MM.1S (cell line): ENCODE measurements around the gene SLIT1.

Experiments
- DNase-seq: peaks from one replicate; pipeline ENCODE4 v3.0.0-alpha.2; 2015
- H2AFZ ChIP-seq: fragments of 300-600 bp; sonication (generic); 2 replicates; pipeline ENCODE4 v1.6.0; 2016; ENCODE audit warnings: antibody characterized with exemption, low read length
- H3F3A ChIP-seq: fragments of 300-600 bp; sonication (generic); 2 replicates; pipeline ENCODE4 v1.6.1; 2016; ENCODE audit warnings: mild to moderate bottlenecking, antibody characterized with exemption, low read length, moderate library complexity, mixed read lengths; ENCODE audit not compliant: insufficient read depth
- H3K27ac ChIP-seq: fragments of 300-600 bp; sonication (generic); 2 replicates; pipeline ENCODE4 v1.5.1; 2016; ENCODE audit warnings: mild to moderate bottlenecking, low read length
- H3K27me3 ChIP-seq: fragments of 300-600 bp; sonication (generic); replicated peaks from 2 replicates; pipeline ENCODE4 v1.6.0; 2016; ENCODE audit warnings: low read length; ENCODE audit not compliant: insufficient read depth
- H3K36me3 ChIP-seq: fragments of 300-600 bp; sonication (generic); replicated peaks from 2 replicates; pipeline ENCODE4 v1.6.1; 2016; ENCODE audit warnings: mild to moderate bottlenecking, low read length, mixed read lengths; ENCODE audit not compliant: insufficient read depth
- H3K4me1 ChIP-seq: fragments of 300-600 bp; sonication (generic); 2 replicates; pipeline ENCODE4 v1.6.1; 2016; ENCODE audit warnings: low read length, mixed read lengths
- H3K4me2 ChIP-seq: fragments of 300-600 bp; sonication (generic); 2 replicates; pipeline ENCODE4 v1.6.0; 2016; ENCODE audit warnings: low read depth, low read length
- H3K4me3 ChIP-seq: fragments of 300-600 bp; sonication (generic); 2 replicates; pipeline ENCODE4 v1.5.1; 2016; ENCODE audit warnings: low read length, mixed read lengths
- H3K79me2 ChIP-seq: fragments of 300-600 bp; sonication (generic); 2 replicates; pipeline ENCODE4 v1.6.1; 2016; ENCODE audit warnings: mixed run types, low read length, mixed read lengths
- H3K9ac ChIP-seq: fragments of 300-600 bp; sonication (generic); 2 replicates; pipeline ENCODE4 v1.6.1; 2016; ENCODE audit warnings: low read length, mixed read lengths
- H3K9me2 ChIP-seq: fragments of 300-600 bp; sonication (generic); replicated peaks from 2 replicates; pipeline ENCODE4 v1.6.1; 2016; ENCODE audit warnings: mild to moderate bottlenecking, low read length, mixed read lengths; ENCODE audit not compliant: insufficient read depth
- H3K9me3 ChIP-seq: fragments of 300-600 bp; sonication (generic); replicated peaks from 2 replicates; pipeline ENCODE4 v1.6.1; 2016; ENCODE audit warnings: mild to moderate bottlenecking, low read length, mixed read lengths; ENCODE audit not compliant: insufficient read depth
- H4K20me1 ChIP-seq: fragments of 300-600 bp; sonication (generic); 2 replicates; pipeline ENCODE4 v1.6.1; 2016; ENCODE audit warnings: mild to moderate bottlenecking, low read length, moderate library complexity, mixed read lengths; ENCODE audit not compliant: insufficient read depth
- EZH2 ChIP-seq: fragments of 300-600 bp; sonication (generic); optimal IDR thresholded peaks from 2 replicates; pipeline ENCODE3; 2017; ENCODE audit warnings: low read depth, mild to moderate bottlenecking, antibody characterized with exemption, low read length, mixed read lengths
- EZH2phosphoT487 ChIP-seq: fragments of 300-600 bp; sonication (generic); IDR thresholded peaks from 2 replicates; pipeline ENCODE4 v1.6.1; 2018; ENCODE audit warnings: antibody characterized with exemption, low read length
- TF ChIP-seq, protein P1 (sequence below): fragments of 300-600 bp; sonication (generic); IDR thresholded peaks from 2 replicates; pipeline ENCODE4 v1.5.1; 2016; ENCODE audit warnings: antibody characterized with exemption, low read length, mixed read lengths

Gene SLIT1

DNA sequence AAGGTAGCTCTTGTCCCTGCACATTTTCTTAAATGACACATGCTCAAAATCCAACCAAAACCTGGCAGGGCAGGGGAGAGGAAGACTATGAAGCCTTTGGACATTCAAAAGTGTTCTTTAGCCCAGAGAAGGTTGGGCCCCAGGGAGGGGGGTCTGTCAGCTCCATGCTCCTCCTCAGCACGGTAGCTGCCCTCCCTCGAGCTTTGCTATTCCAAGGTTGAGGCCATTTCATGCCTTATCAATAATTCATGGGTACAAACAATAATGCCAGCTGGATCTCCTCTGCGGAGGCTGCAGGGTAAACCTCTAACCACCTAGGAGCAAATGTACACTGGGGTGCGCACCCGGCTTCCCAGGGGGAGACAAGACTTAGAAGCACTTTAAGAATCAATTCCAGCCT, 61.5 kb downstream of the SLIT1 start:
- no peak for DNase-seq
- H3K4me2 ChIP-seq: no peak overlapping the region
- H3F3A ChIP-seq: no peaks in the 10 kb centered on the region
- no peaks in the 10 kb centered on the region for H4K20me1 ChIP-seq
- TF ChIP-seq, protein P1, sequence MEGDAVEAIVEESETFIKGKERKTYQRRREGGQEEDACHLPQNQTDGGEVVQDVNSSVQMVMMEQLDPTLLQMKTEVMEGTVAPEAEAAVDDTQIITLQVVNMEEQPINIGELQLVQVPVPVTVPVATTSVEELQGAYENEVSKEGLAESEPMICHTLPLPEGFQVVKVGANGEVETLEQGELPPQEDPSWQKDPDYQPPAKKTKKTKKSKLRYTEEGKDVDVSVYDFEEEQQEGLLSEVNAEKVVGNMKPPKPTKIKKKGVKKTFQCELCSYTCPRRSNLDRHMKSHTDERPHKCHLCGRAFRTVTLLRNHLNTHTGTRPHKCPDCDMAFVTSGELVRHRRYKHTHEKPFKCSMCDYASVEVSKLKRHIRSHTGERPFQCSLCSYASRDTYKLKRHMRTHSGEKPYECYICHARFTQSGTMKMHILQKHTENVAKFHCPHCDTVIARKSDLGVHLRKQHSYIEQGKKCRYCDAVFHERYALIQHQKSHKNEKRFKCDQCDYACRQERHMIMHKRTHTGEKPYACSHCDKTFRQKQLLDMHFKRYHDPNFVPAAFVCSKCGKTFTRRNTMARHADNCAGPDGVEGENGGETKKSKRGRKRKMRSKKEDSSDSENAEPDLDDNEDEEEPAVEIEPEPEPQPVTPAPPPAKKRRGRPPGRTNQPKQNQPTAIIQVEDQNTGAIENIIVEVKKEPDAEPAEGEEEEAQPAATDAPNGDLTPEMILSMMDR: no peak
- no peak for TF ChIP-seq EZH2phosphoT487
- no peak for TF ChIP-seq EZH2
- H3K36me3 ChIP-seq: no peaks in the 10 kb centered on the region
- no peak overlapping the region for H2AFZ ChIP-seq
- peaks cover 27% of the 10 kb centered on the region for H3K27me3 ChIP-seq
- no peaks in the 10 kb centered on the region for H3K9me3 ChIP-seq
- H3K9me2 ChIP-seq: no peaks in the 10 kb centered on the region
- no peak overlapping the region for H3K9ac ChIP-seq
- no peak overlapping the region for H3K27ac ChIP-seq
- H3K4me3 ChIP-seq: no peak overlapping the region
- H3K4me1 ChIP-seq: no peaks in the 10 kb centered on the region
- H3K79me2 ChIP-seq: no peaks in the 10 kb centered on the region

DNA sequence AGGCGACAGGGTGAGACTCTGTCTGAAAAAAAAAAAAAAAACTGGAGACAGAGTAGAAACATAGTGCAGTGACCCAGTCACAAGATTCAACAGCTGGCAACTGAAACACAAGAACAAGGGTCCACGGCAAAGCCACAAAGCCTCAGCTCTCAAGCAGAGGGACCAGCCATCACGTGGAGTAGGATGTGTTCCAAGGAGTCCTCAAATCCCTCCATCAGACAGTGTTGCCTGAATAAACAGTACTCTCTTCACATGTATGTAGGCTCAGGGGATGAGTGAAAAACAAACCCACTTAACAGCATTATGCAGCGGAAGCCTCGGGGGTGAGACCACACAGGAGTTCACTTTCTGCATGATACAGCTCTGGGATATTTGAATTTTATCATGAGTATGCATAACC, 62.0 kb downstream of the SLIT1 start:
- Histone ChIP-seq H3K27me3 (peaks cover 27% of the 10 kb centered on the region), H3K9me2 (no peaks in the 10 kb centered on the region), H3K9me3 (no peaks in the 10 kb centered on the region), H3K27ac (no peak overlapping the region), H3K36me3 (no peaks in the 10 kb centered on the region), H3F3A (no peaks in the 10 kb centered on the region), H3K4me1 (no peaks in the 10 kb centered on the region), H3K4me2 (no peak overlapping the region), H3K9ac (no peak overlapping the region), H3K4me3 (no peak overlapping the region), H4K20me1 (no peaks in the 10 kb centered on the region), H2AFZ (no peak overlapping the region), H3K79me2 (no peaks in the 10 kb centered on the region)
- TF ChIP-seq, protein P1: no peak
- no peak for TF ChIP-seq EZH2
- no peak for TF ChIP-seq EZH2phosphoT487
- no peak for DNase-seq

DNA sequence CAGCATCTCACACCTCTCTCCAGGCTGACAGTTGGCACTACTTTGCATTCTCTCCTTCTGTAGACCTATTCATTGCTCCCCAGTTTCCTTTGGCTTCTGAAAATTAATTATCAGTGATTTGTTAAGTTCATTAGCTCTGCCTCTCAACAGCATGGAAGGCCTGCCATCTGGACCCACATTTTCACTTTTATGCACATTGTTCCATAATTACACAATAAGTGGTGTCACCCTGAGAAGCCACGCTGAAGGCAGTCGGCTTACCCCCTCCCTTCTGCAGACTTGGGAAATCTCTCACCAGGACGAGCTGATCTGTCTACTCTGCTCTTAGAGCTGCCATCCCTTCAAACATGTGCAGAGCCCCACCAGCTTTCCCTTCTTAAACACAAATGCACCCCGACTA, 64.7 kb downstream of the SLIT1 start:
- H3K36me3 ChIP-seq: no peaks in the 10 kb centered on the region
- H3K9ac ChIP-seq: no peak overlapping the region
- H3K79me2 ChIP-seq: no peaks in the 10 kb centered on the region
- H3K9me3 ChIP-seq: no peaks in the 10 kb centered on the region
- no peak overlapping the region for H2AFZ ChIP-seq
- H3F3A ChIP-seq: no peaks in the 10 kb centered on the region
- H4K20me1 ChIP-seq: no peaks in the 10 kb centered on the region
- H3K27me3 ChIP-seq: peaks cover 22% of the 10 kb centered on the region
- H3K4me2 ChIP-seq: no peak overlapping the region
- H3K4me1 ChIP-seq: no peaks in the 10 kb centered on the region
- DNase-seq: no peak
- H3K4me3 ChIP-seq: no peak overlapping the region
- no peak overlapping the region for H3K27ac ChIP-seq
- TF ChIP-seq, protein P1: no peak
- no peak for TF ChIP-seq EZH2phosphoT487
- no peak for TF ChIP-seq EZH2
- no peaks in the 10 kb centered on the region for H3K9me2 ChIP-seq

DNA sequence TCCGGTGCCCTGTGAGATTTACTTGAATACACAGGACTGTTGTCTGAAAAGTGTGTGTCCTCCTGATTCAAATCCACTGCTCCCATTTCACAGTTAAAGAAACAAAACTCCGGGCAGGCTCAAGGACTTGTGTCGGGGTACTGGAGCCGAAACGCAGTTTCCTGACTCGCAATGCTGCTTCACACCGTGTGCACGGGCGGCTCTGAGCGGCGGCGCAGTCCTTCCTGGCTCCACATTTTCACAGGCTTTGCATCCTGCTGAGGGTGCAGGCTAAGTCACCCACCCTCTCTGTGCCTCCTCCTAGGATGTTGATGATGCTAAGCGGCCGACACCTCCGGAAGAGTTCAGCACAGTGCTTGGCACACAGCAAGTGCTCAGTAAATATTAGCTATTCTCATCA, 65.4 kb downstream of the SLIT1 start:
- no peak overlapping the region for H3K4me2 ChIP-seq
- H3K4me3 ChIP-seq: no peak overlapping the region
- no peak for DNase-seq
- no peak overlapping the region for H3K27ac ChIP-seq
- H3K79me2 ChIP-seq: no peaks in the 10 kb centered on the region
- no peak for TF ChIP-seq EZH2phosphoT487
- TF ChIP-seq, protein P1: no peak
- TF ChIP-seq EZH2: no peak
- peaks cover 22% of the 10 kb centered on the region; the same call in 1 of the 2 replicates for H3K27me3 ChIP-seq
- no peaks in the 10 kb centered on the region for H3K4me1 ChIP-seq
- H3K9me3 ChIP-seq: no peaks in the 10 kb centered on the region
- H3K9me2 ChIP-seq: no peaks in the 10 kb centered on the region
- H3K36me3 ChIP-seq: no peaks in the 10 kb centered on the region
- no peaks in the 10 kb centered on the region for H3F3A ChIP-seq
- no peak overlapping the region for H3K9ac ChIP-seq
- H2AFZ ChIP-seq: no peak overlapping the region
- H4K20me1 ChIP-seq: no peaks in the 10 kb centered on the region
